Astrocyte of the cerebellum (primary cell): Measurements from ENCODE around the gene KLF1.

Experiments used
- DNase-seq: peaks from one replicate; pipeline ENCODE4 v3.0.0-alpha.2; 2011; ENCODE audit warnings: low read depth
- H3K4me3 ChIP-seq: 2 replicates; pipeline ENCODE4 v1.5.1; 2011; ENCODE audit warnings: mild to moderate bottlenecking, low read depth, low read length, moderate library complexity
- CTCF ChIP-seq: IDR thresholded peaks from 2 replicates; pipeline ENCODE4 v1.5.1; 2012; ENCODE audit warnings: low read length, low read depth, moderate library complexity, mild to moderate bottlenecking; ENCODE audit errors: missing control alignments
- in situ Hi-C: cut with HindIII; loops from 2 replicates; pipeline ENCODE4 v1.10.0; 2017; ENCODE audit warnings: low sequenced_read_pairs

The KLF1 gene

GRCh38 chr19:12838182-12838885, 48.7 kb downstream of the KLF1 start, which contains the start of gene MAST1:
Gene MAST1, plus strand, starts transcription at chr19:12838515. Its CDS starts 58 bp downstream, at chr19:12838573.
- TF ChIP-seq CTCF = no peak
- H3K4me3 ChIP-seq = peak within 1 kb of the TSS; percentile 22
- DNase-seq = no peak
- in situ Hi-C loops = no loop called here

GRCh38 chr19:12837225-12837624, 49.8 kb downstream of the KLF1 start:
- H3K4me3 ChIP-seq = no peak overlapping the region
- in situ Hi-C loops = no loop called here
- no peak for TF ChIP-seq CTCF
- DNase-seq = no peak

- no peak for DNase-seq
- TF ChIP-seq CTCF = no peak
- H3K4me3 ChIP-seq = no peak overlapping the region
- in situ Hi-C loops = no loop called here
Measured at GRCh38 chr19:12836529-12836863, 50.5 kb downstream of the KLF1 start.

GRCh38 chr19:12834976-12835757, 51.8 kb downstream of the KLF1 start:
- no peak overlapping the region for H3K4me3 ChIP-seq
- TF ChIP-seq CTCF = no peak
- DNase-seq = no peak
- in situ Hi-C loops = no loop called here

- peak within 1 kb of the TSS; percentile 48 for H3K4me3 ChIP-seq
- in situ Hi-C loops = no loop called here
- no peak for TF ChIP-seq CTCF
- no peak for DNase-seq
Measured at GRCh38 chr19:12834566-12834943, 52.4 kb downstream of the KLF1 start, which contains the start of gene RTBDN. Gene RTBDN, minus strand, starts transcription at chr19:12834579. Its CDS starts 4,600 bp downstream, at chr19:12829979.
